ENCODE data around the gene MAPKAP1. TPM values are rescaled to one million over a fixed set of nuclear protein-coding genes. Genes with fewer than 3 reads are reported as not detected.

The MAPKAP1 gene
- total RNA-seq, 2 donors from 2014 or later = 98.0 to 98.4 TPM

GRCh38 chr9:125651576-125652232, 55.3 kb downstream of the MAPKAP1 start:
- intact Hi-C loops (cut with DNase I) = no loop called here
- DNase-seq = no peak
- peak in 1 of 2 donors; percentile 30 for ATAC-seq

- intact Hi-C loops (cut with DNase I) = no loop called here
- no peak for DNase-seq
- ATAC-seq = peak in 1 of 2 donors; percentile 63
Measured at GRCh38 chr9:125650271-125650737, 56.7 kb downstream of the MAPKAP1 start.

DNA sequence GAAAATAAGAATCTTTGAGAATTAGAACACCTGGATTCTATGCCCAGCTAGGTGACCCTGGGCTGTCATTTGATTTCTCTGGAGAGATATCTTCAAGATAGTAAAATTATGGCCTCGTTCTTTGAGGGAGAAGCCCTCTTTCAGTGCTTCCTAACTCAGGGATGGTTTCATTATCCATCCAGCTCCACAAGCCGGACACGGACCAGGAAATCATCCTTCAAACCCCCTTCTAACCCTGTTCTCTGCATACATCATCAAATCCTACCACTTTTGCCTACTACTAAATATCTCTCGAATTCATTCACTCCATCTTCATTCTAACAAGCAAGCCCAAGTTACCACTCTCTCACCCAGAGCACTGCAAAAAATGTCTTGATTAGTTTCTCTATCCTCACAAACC, 57.2 kb downstream of the MAPKAP1 start:
- intact Hi-C loops (cut with DNase I) = no loop called here
- DNase-seq (no peak), ATAC-seq (no peak)

DNA sequence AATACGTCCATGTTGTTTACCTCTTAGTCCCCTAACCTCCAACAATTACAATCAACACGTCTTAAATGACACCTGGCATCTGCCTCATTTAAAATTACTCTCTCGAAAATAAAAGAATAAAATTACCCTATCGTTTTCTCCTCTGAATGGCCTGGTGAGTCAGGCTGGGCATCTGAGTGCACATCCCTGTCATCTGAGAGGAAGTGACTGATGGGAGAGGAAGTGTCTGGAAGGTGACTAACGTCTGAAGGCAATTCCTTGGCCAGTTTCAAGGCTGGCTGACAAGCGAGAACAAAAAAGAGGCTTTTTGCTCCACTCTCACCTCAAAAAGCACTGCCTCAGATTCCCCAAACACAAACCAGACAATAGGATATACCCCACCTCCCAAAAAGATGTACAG, 57.7 kb downstream of the MAPKAP1 start:
- intact Hi-C loops (cut with DNase I) = no loop called here
- ATAC-seq (peak; percentile 39 to 86), DNase-seq (peak; percentile 26)

- ATAC-seq (no peak), DNase-seq (no peak)
- intact Hi-C loops (cut with DNase I) = no loop called here
Measured at GRCh38 chr9:125648294-125648693, 58.7 kb downstream of the MAPKAP1 start.

DNA sequence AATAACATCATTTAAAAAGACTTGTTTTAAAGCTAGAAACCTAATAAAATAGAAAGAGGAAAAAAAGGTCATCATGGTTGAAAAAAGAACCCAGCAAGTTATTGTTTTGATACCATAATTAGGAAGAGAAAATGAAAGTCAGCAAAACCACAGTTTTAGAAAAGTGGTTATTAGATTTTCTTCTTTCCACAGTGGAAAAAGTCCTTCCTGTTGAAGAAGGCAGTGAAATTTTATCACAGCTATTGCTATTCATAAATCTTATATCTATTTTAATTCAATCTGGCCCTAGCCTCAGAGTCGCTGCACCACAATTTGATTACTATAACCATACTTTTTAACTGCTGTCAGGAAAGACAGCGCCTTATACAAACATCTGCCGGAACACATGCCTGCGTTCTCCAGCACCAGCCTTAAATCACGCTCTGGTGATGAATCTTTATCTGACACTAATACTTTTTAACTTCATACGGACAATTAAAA, 60.3 kb downstream of the MAPKAP1 start:
- intact Hi-C loops (cut with DNase I) = no loop called here
- ATAC-seq (peak in 1 of 2 donors; percentile 25), DNase-seq (no peak)

GRCh38 chr9:125646217-125646616, 60.8 kb downstream of the MAPKAP1 start:
- DNase-seq (no peak), ATAC-seq (no peak)
- intact Hi-C loops (cut with DNase I) = no loop called here

- DNase-seq (no peak), ATAC-seq (no peak)
- intact Hi-C loops (cut with DNase I) = no loop called here
Measured at GRCh38 chr9:125644819-125645507, 62.0 kb downstream of the MAPKAP1 start.

DNA sequence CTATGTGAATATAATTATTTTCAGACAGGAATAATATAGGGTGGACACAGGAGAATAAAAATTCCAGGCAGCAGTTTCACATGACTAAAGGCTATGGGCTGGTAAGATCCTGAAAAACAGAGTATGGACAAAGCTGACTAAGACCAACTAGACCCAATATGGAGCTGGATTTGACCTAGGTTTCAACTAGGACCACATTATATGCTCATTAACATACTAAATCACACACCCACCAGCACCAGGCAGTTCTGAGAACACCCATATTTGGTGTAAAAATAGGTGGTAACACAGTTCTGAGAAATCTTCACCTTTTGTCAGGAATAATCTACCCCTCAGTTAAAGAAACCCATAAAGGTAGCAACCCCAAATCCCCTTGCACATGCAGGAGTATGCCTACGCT, 64.7 kb downstream of the MAPKAP1 start:
- DNase-seq (no peak), ATAC-seq (no peak)
- intact Hi-C loops (cut with DNase I) = no loop called here

DNA sequence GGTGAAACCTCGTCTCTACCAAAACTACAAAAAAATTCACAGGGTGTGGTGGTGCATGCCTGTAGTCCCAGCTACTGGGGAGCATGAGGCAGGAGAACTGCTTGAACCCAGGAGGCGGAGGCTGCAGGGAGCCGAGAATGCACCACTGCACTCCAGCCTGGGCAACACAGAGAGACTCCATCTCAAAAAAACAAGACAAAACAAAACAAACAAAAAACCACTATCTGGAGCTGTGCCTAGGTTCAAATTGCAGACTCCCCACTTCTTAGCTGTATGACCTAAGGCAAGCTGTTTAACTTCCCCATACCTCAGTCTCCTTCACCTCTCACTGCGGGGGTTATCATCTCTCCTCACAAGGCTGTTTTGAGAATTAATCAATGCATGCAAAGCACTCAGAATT, 68.0 kb downstream of the MAPKAP1 start:
- no peak for DNase-seq
- ATAC-seq = no peak
- intact Hi-C loops (cut with DNase I) = no loop called here

- DNase-seq = no peak
- no peak for ATAC-seq
- intact Hi-C loops (cut with DNase I) = no loop called here
Measured at GRCh38 chr9:125638239-125639045, 68.6 kb downstream of the MAPKAP1 start.

DNA sequence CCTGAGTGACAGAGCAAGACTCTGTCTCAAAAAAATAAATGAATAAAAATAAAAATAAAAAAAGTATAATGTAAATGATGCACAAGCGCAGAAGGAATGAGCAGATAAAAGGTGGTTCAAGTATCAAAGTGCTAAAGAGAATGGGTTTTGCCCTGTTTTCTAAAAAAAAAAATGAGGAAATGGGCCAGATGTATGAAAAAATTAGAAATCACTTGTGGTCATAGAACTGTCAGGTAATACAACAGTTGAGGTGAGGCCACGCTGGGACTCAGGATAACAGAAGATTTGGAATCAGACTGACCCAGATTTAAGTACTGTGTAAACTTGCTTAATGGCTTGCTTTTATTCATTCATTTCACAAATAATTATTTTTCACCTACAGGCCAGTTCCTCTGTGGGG, 69.8 kb downstream of the MAPKAP1 start:
- ATAC-seq (no peak), DNase-seq (no peak)
- intact Hi-C loops (cut with DNase I) = no loop called here

DNA sequence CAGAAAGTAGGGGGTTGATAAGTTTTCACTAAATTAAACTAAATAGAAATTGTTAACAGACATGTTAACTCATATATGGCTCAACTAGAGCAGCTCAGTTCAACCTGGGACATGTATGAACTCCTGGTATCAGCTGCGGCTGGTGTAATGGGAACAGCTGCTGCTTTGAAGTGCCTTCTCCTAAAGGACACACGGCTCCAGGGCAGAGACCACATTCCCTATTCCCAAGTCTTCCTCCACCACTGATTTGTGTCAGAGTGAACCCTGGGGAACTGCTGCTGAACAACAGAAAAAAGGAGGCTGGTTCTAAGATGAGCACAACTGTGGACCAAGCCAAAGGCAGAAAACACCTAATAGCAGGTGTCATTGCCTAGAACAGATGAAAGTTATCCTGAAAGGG, 71.1 kb downstream of the MAPKAP1 start:
- ATAC-seq (no peak), DNase-seq (no peak)
- intact Hi-C loops (cut with DNase I) = no loop called here

- intact Hi-C loops (cut with DNase I) = no loop called here
- ATAC-seq (peak in 1 of 2 donors; percentile 39), DNase-seq (no peak)
Measured at GRCh38 chr9:125634040-125634717, 72.8 kb downstream of the MAPKAP1 start.

GRCh38 chr9:125633116-125633745, 73.8 kb downstream of the MAPKAP1 start:
- ATAC-seq (no peak), DNase-seq (no peak)

GRCh38 chr9:125632321-125633115, 74.5 kb downstream of the MAPKAP1 start:
- peak in 1 of 2 donors; percentile 45 for ATAC-seq
- DNase-seq = no peak
- intact Hi-C loops (cut with DNase I) = loop anchor here in 1 of 2 donors (2.0 kb wide), 1 partner anchor 226 kb away; no protein-coding TSS in a partner anchor

More at GRCh38 chr9:125633116-125633745, 73.8 kb downstream of the MAPKAP1 start:
- intact Hi-C loops (cut with DNase I) = loop anchor here in 1 of 2 donors (2.0 kb wide), 1 partner anchor 226 kb away; no protein-coding TSS in a partner anchor

DNA sequence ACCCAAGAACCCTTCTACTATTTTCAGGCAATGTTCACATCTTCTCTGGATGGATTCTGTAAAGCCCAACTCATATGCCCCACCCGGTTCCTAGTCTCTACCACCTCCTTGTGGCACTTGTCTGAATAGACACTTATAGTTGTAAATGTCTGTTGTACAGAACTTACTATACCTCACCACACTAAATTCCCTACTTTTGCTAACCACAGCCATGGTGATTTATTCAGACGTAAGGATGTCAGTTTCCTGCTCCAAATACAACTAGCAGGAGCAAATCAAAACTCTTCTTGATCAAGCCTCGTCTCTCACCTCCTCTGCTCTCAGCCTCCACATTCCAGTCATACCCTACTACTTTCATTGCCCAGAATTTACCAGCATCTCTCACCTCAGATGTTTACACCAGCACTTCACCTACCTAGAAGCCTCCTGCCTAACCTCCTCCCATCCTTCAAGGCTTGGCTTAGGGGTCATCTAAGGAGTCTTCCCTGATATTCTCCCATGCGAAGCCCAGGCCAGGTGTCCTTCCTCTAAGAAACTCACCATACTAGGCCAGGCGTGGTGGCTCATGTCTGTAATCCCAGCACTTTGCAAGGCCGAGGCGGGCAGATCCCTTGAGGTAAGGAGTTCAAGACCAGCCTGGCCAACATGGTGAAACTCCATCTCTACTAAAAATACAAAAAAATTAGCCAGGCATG, 75.5 kb downstream of the MAPKAP1 start:
- intact Hi-C loops (cut with DNase I) = loop anchor here in 1 of 2 donors (2.0 kb wide), 2 partner anchors 73 to 225 kb away; no protein-coding TSS in a partner anchor
- ATAC-seq = peak; percentile 64 to 67
- no peak for DNase-seq
